HepG2 (cell line): ENCODE data around the gene SPNS1. TPM values are rescaled to one million over a fixed set of nuclear protein-coding genes. Genes with fewer than 3 reads are reported as not detected.

Experiments
- ATAC-seq: fragments of 200-7000 bp; cut with Tn5 transposase; 3 replicates; pipeline ENCODE4 v1.9.1; 2020; ENCODE audit warnings: mild to moderate bottlenecking, moderate library complexity
- BruUV-seq: library from RNA; stranded (reverse); fragments of 400-500 nt; replicated peaks from 2 replicates; lab custom pipeline; 2021; lab: Mats Ljungman, UMichigan
- CTCF ChIA-PET: fragments of 300-600 bp; formaldehyde crosslinking; extraction: SDS; loops from one replicate; lab custom pipeline; 2021; ENCODE audit warnings: low total read pairs, inconsistent platforms, low intra/inter-chr PET ratio; lab: Yijun Ruan, JAX
- POLR2A ChIA-PET: fragments of 350-600 bp; sonication (Branson Sonifier 250); formaldehyde crosslinking; loops from one replicate; lab custom pipeline; 2020; ENCODE audit warnings: antibody characterized with exemption, inconsistent platforms; lab: Yijun Ruan, JAX
- DNase-seq: peaks from one replicate; pipeline ENCODE4 v3.0.0-alpha.2; 2015; ENCODE audit warnings: low spot score
- FAIRE-seq: peaks from 3 replicates; lab custom pipeline; 2011; peaks lifted over from hg19 to GRCh38; lab: Jason Lieb, UNC
- H2AFZ ChIP-seq: one replicate; pipeline ENCODE4 v1.6.1; 2011; ENCODE audit warnings: low read length, inconsistent platforms
- H3K27ac ChIP-seq: fragments of 300-600 bp; 3 replicates; pipeline ENCODE4 v1.8.0; 2011; ENCODE audit warnings: mixed run types, mild to moderate bottlenecking, mixed read lengths, low read length, inconsistent platforms; ENCODE audit not compliant: insufficient read depth; ENCODE audit errors: extremely low read length
- H3K27me3 ChIP-seq, 2 experiments: fragments of 200-600 bp in 1 of 2; 2 replicates in 1 of 2; 3 replicates in 1 of 2; pipeline versions ENCODE4 v1.6.0 to v1.8.0; 2011; ENCODE audit warnings: low read length in 2 of 2, mild to moderate bottlenecking in 2 of 2, moderate library complexity in 2 of 2, inconsistent platforms in 1 of 2; ENCODE audit not compliant: insufficient read depth in 2 of 2, control insufficient read depth in 1 of 2
- H3K36me3 ChIP-seq, 2 experiments: fragments of 200-600 bp in 1 of 2; replicated peaks in 1 of 2; 2 replicates in 1 of 2; 3 replicates in 1 of 2; pipeline versions ENCODE4 v1.5.1 to v1.8.0; 2011; ENCODE audit warnings: low read length in 2 of 2, inconsistent platforms in 1 of 2; ENCODE audit not compliant: insufficient read depth in 2 of 2, control insufficient read depth in 1 of 2
- H3K4me1 ChIP-seq: 2 replicates; pipeline ENCODE4 v1.5.1; 2012; ENCODE audit warnings: low read length, inconsistent platforms; ENCODE audit not compliant: insufficient read depth
- H3K4me2 ChIP-seq: 2 replicates; pipeline ENCODE4 v1.6.0; 2011; ENCODE audit warnings: low read depth, low read length, inconsistent platforms
- H3K4me3 ChIP-seq, 3 experiments: fragments of 200-600 bp in 1 of 3; sonication (generic), shearing (Covaris generic) in 1 of 3; replicated peaks in 1 of 3; 2 replicates each; pipeline ENCODE4 v1.5.1; 2011 to 2016; ENCODE audit warnings: low read length in 3 of 3, inconsistent platforms in 2 of 3, low read depth in 2 of 3, mild to moderate bottlenecking in 2 of 3, control low read depth in 1 of 3, mixed read lengths in 1 of 3; ENCODE audit not compliant: insufficient read depth in 1 of 3
- H3K79me2 ChIP-seq: one replicate; pipeline ENCODE4 v1.6.1; 2011; ENCODE audit warnings: low read length, inconsistent platforms; ENCODE audit not compliant: insufficient read depth
- H3K9ac ChIP-seq: 2 replicates; pipeline ENCODE4 v1.6.0; 2011; ENCODE audit warnings: mild to moderate bottlenecking, low read depth, low read length, inconsistent platforms; ENCODE audit not compliant: insufficient read depth
- H3K9me3 ChIP-seq: 2 replicates; pipeline ENCODE4 v1.5.1; 2012; ENCODE audit warnings: mild to moderate bottlenecking, low read length
- H4K20me1 ChIP-seq: 2 replicates; pipeline ENCODE4 v1.6.0; 2011; ENCODE audit warnings: inconsistent platforms, mild to moderate bottlenecking, low read length, moderate library complexity; ENCODE audit not compliant: insufficient read depth
- ADNP ChIP-seq: sonication (generic); formaldehyde crosslinking; IDR thresholded peaks from 2 replicates; pipeline ENCODE4 v1.4.0; 2020; ENCODE audit warnings: missing genetic modification reagents
- ATAD3A ChIP-seq: sonication (generic); formaldehyde crosslinking; IDR thresholded peaks from 2 replicates; pipeline ENCODE4 v1.4.0; 2020; ENCODE audit warnings: missing genetic modification reagents
- CREM ChIP-seq, 2 experiments: sonication (generic) in 1 of 2; formaldehyde crosslinking in 1 of 2; IDR thresholded peaks; 2 replicates each; pipeline versions ENCODE4 v1.4.0 to v1.6.1; 2016 to 2020; ENCODE audit warnings: antibody characterized with exemption in 1 of 2, mild to moderate bottlenecking in 1 of 2, missing genetic modification reagents in 1 of 2
- ETV5 ChIP-seq: IDR thresholded peaks from 2 replicates; pipeline ENCODE4 v1.6.1; 2018; ENCODE audit warnings: missing biosample characterization, missing genetic modification reagents, inconsistent platforms, borderline replicate concordance
- FIP1L1 ChIP-seq: fragments of 200-400 bp; formaldehyde crosslinking; IDR thresholded peaks from 2 replicates; pipeline ENCODE4 v1.6.1; 2018; ENCODE audit warnings: low read depth, mild to moderate bottlenecking, low read length, moderate library complexity, borderline replicate concordance; ENCODE audit not compliant: insufficient read depth
- GABPA ChIP-seq, 2 experiments: IDR thresholded peaks; 2 replicates each; pipeline ENCODE4 v1.6.1; 2011 to 2016; ENCODE audit warnings: low read depth in 2 of 2, low read length in 1 of 2, missing biosample characterization in 1 of 2, missing genetic modification characterization in 1 of 2
- GPN1 ChIP-seq: sonication (generic); formaldehyde crosslinking; IDR thresholded peaks from 2 replicates; pipeline ENCODE4 v1.5.1; 2020; ENCODE audit warnings: missing genetic modification reagents, borderline replicate concordance
- GRHL1 ChIP-seq: sonication (generic); formaldehyde crosslinking; conservative IDR thresholded peaks from 2 replicates; pipeline ENCODE4 v1.8.0; 2022; ENCODE audit warnings: missing genetic modification reagents
- HOXA5 ChIP-seq: sonication (generic); formaldehyde crosslinking; IDR thresholded peaks from 2 replicates; pipeline ENCODE4 v1.4.0; 2020; ENCODE audit warnings: missing genetic modification reagents
- KDM5A ChIP-seq: fragments of 200-600 bp; sonication (generic); IDR thresholded peaks from 2 replicates; pipeline ENCODE4 v1.7.0; 2018; ENCODE audit warnings: antibody characterized with exemption, mild to moderate bottlenecking, low read length, borderline replicate concordance
- KLF6 ChIP-seq: IDR thresholded peaks from 2 replicates; pipeline ENCODE4 v1.8.0; 2016; ENCODE audit warnings: missing biosample characterization, missing genetic modification reagents
- NFKBIZ ChIP-seq: IDR thresholded peaks from 2 replicates; pipeline ENCODE4 v1.6.1; 2018; ENCODE audit warnings: missing genetic modification reagents, missing compliant biosample characterization
- PAF1 ChIP-seq: IDR thresholded peaks from 2 replicates; pipeline ENCODE4 v1.6.1; 2016; ENCODE audit warnings: missing genetic modification reagents, missing compliant biosample characterization
- RELA ChIP-seq: sonication (generic); formaldehyde crosslinking; IDR thresholded peaks from 2 replicates; pipeline ENCODE4 v1.4.0; 2020; ENCODE audit warnings: missing genetic modification reagents
- RFXANK ChIP-seq: IDR thresholded peaks from 2 replicates; pipeline ENCODE4 v1.6.1; 2016
- SP5 ChIP-seq: IDR thresholded peaks from 2 replicates; pipeline ENCODE4 v1.6.1; 2016; ENCODE audit warnings: low read depth, borderline replicate concordance
- ZBTB21 ChIP-seq: sonication (generic); formaldehyde crosslinking; IDR thresholded peaks from 2 replicates; pipeline ENCODE4 v1.4.0; 2020; ENCODE audit warnings: missing genetic modification reagents
- ZBTB38 ChIP-seq: sonication (generic); formaldehyde crosslinking; IDR thresholded peaks from 2 replicates; pipeline ENCODE4 v1.5.1; 2020; ENCODE audit warnings: mild to moderate bottlenecking, missing genetic modification reagents
- ZMAT5 ChIP-seq: sonication (generic); formaldehyde crosslinking; IDR thresholded peaks from 2 replicates; pipeline ENCODE4 v1.5.0; 2020; ENCODE audit warnings: mild to moderate bottlenecking, low read depth, missing genetic modification reagents, borderline replicate concordance
- ZNF224 ChIP-seq: sonication (generic); formaldehyde crosslinking; IDR thresholded peaks from 2 replicates; pipeline ENCODE4 v1.5.0; 2020; ENCODE audit warnings: mild to moderate bottlenecking, missing genetic modification reagents
- ZNF615 ChIP-seq: sonication (generic); formaldehyde crosslinking; IDR thresholded peaks from 2 replicates; pipeline ENCODE4 v1.5.0; 2020; ENCODE audit warnings: mild to moderate bottlenecking, missing genetic modification reagents, borderline replicate concordance
- ZNF652 ChIP-seq: IDR thresholded peaks from 2 replicates; pipeline ENCODE4 v1.6.1; 2016; ENCODE audit warnings: low read depth, borderline replicate concordance
- ZNF878 ChIP-seq: sonication (generic); formaldehyde crosslinking; IDR thresholded peaks from 2 replicates; pipeline ENCODE4 v1.8.1; 2023; ENCODE audit warnings: mild to moderate bottlenecking, missing genetic modification reagents, moderate library complexity
- WGBS: methylation state at CpG from one replicate; pipeline ENCODE4 v1.1.6; 2017; ENCODE audit warnings: low lambda C conversion rate; 5-methylcytosine and 5-hydroxymethylcytosine counted together
- in situ Hi-C: cut with HindIII; loops from 2 replicates; pipeline ENCODE4 v1.10.0; 2017; ENCODE audit warnings: low pct_unique_long_range_greater_than_20kb; ENCODE audit not compliant: extremely low pct_ligation_motif_present
- intact Hi-C: fragments of 100-400 bp; cut with micrococcal nuclease; formaldehyde crosslinking; loops from one replicate; pipeline ENCODE4 v1.10.0; 2022; ENCODE audit not compliant: unreplicated experiment
- polyA plus RNA-seq, 8 experiments: library from polyadenylated mRNA; depleted of rRNA in 3 of 8; stranded (reverse) in 7 of 8; unstranded in 1 of 8; fragments of >200 nt; fragmentation: Illumina TruSeq in 4 of 8; extraction: Trizol in 4 of 8; gene quantifications; 2 replicates each; pipeline versions ENCODE4 v1.2.1 to v1.2.3, GENCODE V29; 2011 to 2016; ENCODE audit warnings: low read depth in 4 of 8, missing spikeins in 1 of 8, mixed read lengths in 1 of 8; ENCODE audit not compliant: insufficient read depth in 1 of 8
- total RNA-seq, 5 experiments: library from RNA; depleted of rRNA; stranded (reverse); fragments of >200 nt; fragmentation: Illumina TruSeq; extraction: Trizol; gene quantifications; 2 replicates each; pipeline ENCODE4 v1.2.3, GENCODE V29; 2016; ENCODE audit warnings: low read depth in 1 of 5

The SPNS1 gene
- total and polyA plus RNA-seq, 2 of the 13 experiments (the other 11 are each of a cell fraction or from before 2014, with no cell fraction given), result 25.6 to 38.8 TPM

- TF ChIP-seq ETV5 (CRISPR knock-in tag) (no peak), ADNP (no peak), ATAD3A (CRISPR knock-in tag) (no peak), ZBTB38 (CRISPR knock-in tag) (no peak), ZMAT5 (CRISPR knock-in tag) (no peak), CREM (IDR thresholded peaks at IDR 0.05) (no peak), CREM (CRISPR knock-in tag; IDR thresholded peaks at IDR 0.05) (no peak), GRHL1 (CRISPR knock-in tag) (no peak)
- TF ChIP-seq, all 625 proteins: peak for 0
Observed at GRCh38 chr16:29023279-29024277, 49.0 kb downstream of the SPNS1 start (continued).

- H3K9ac ChIP-seq, result no peak overlapping the region
- in situ Hi-C loops (no loop called here), intact Hi-C loops (no loop called here)
- no peak overlapping the region for H3K4me2 ChIP-seq
- no peaks in the 10 kb centered on the region for H3K9me3 ChIP-seq
- H3K4me3 ChIP-seq, result no peak overlapping the region
- no peaks in the 10 kb centered on the region for H3K36me3 ChIP-seq
- no TSS peak for BruUV-seq
- no peak for FAIRE-seq
- no peaks in the 10 kb centered on the region for H3K4me1 ChIP-seq
- H2AFZ ChIP-seq, result no peak overlapping the region
- no peaks in the 10 kb centered on the region for H4K20me1 ChIP-seq
- 27% methylated on average over 5 of the region's 5 CpGs for WGBS
- no peak for ATAC-seq
- ChIA-PET POLR2A (no interaction called here), CTCF (no interaction called here)
- no peak overlapping the region for H3K27ac ChIP-seq
- H3K79me2 ChIP-seq, result no peaks in the 10 kb centered on the region
- DNase-seq, result no peak
- H3K27me3 ChIP-seq, result peaks cover 4 to 32% of the 10 kb centered on the region in 2 experiments
- TF ChIP-seq SP5 (CRISPR knock-in tag), result no peak
- TF ChIP-seq NFKBIZ (CRISPR knock-in tag), result no peak
- no peak for TF ChIP-seq HOXA5
- TF ChIP-seq RELA, result no peak
- TF ChIP-seq PAF1 (CRISPR knock-in tag), result no peak
- no peak for TF ChIP-seq RFXANK (CRISPR knock-in tag)
- TF ChIP-seq GPN1, result no peak
- no peak for TF ChIP-seq FIP1L1
- TF ChIP-seq ZNF878 (CRISPR knock-in tag), result no peak
- TF ChIP-seq KLF6 (CRISPR knock-in tag), result no peak
- no peak for TF ChIP-seq KDM5A
- TF ChIP-seq ZNF615 (CRISPR knock-in tag), result no peak
- TF ChIP-seq ZNF652 (CRISPR knock-in tag), result no peak
- no peak for TF ChIP-seq ZNF224 (CRISPR knock-in tag)
- no peak for TF ChIP-seq ZBTB21 (CRISPR knock-in tag)
- TF ChIP-seq GABPA (IDR thresholded peaks at IDR 0.05; ENCODE audit: low read depth, low read length), result no peak
- no peak for TF ChIP-seq GABPA (CRISPR knock-in tag; IDR thresholded peaks at IDR 0.05; ENCODE audit: low read depth)
Observed at GRCh38 chr16:29024278-29024677, 49.7 kb downstream of the SPNS1 start.
